Kidney (tissue), 14 donors: Measurements from ENCODE around the gene ALAS1. TPM values are rescaled to one million over a fixed set of nuclear protein-coding genes. Genes with fewer than 3 reads are reported as not detected.

Experiments used
- DNase-seq, 5 donors: peaks; one replicate each; pipeline ENCODE4 v3.0.0-alpha.2; 2013 to 2020
- FAIRE-seq: peaks from 2 replicates; lab custom pipeline; 2012; peaks lifted over from hg19 to GRCh38; lab: Jason Lieb, UNC
- H3K27ac ChIP-seq, 2 donors: one replicate each; pipeline ENCODE4 v1.7.0; 2013; ENCODE audit warnings: low read depth in 2 of 2, low read length in 2 of 2, inconsistent platforms in 1 of 2
- H3K27me3 ChIP-seq: one replicate; pipeline ENCODE4 v1.7.1; 2013; ENCODE audit warnings: low read length, inconsistent platforms; ENCODE audit not compliant: control insufficient read depth, insufficient read depth
- H3K36me3 ChIP-seq, 3 donors: one replicate each; pipeline versions ENCODE4 v1.7.0 to v1.7.1; 2013; ENCODE audit warnings: low read length in 3 of 3, control low read depth in 1 of 3, inconsistent platforms in 1 of 3; ENCODE audit not compliant: insufficient read depth in 3 of 3, control insufficient read depth in 2 of 3
- H3K4me1 ChIP-seq, 3 donors: one replicate each; pipeline versions ENCODE4 v1.7.0 to v1.7.1; 2013; ENCODE audit warnings: low read length in 3 of 3, inconsistent platforms in 1 of 3, low read depth in 1 of 3; ENCODE audit not compliant: control insufficient read depth in 2 of 3, insufficient read depth in 2 of 3
- H3K4me3 ChIP-seq, 3 donors: one replicate each; pipeline versions ENCODE4 v1.7.0 to v1.8.1; 2013; ENCODE audit warnings: low read length in 3 of 3, control low read depth in 1 of 3, inconsistent platforms in 1 of 3
- H3K9ac ChIP-seq, 3 donors: one replicate each; pipeline versions ENCODE4 v1.7.0 to v1.7.1; 2013; ENCODE audit warnings: low read length in 3 of 3, control low read depth in 1 of 3, inconsistent platforms in 1 of 3
- H3K9me3 ChIP-seq, 3 donors: one replicate each; pipeline versions ENCODE4 v1.7.0 to v1.7.1; 2013; ENCODE audit warnings: low read length in 3 of 3, control low read depth in 1 of 3, inconsistent platforms in 1 of 3; ENCODE audit not compliant: control insufficient read depth in 2 of 3, insufficient read depth in 1 of 3
- intact Hi-C: fragments of 100-400 bp; cut with DNase I; formaldehyde crosslinking; loops from one replicate; pipeline ENCODE4 v1.11.1; 2022
- polyA plus RNA-seq: library from polyadenylated mRNA; stranded (reverse); fragments of 350-450 nt; fragmentation: Illumina TruSeq; extraction: RNeasy Lipid Tissue Mini Kit (QIAGEN cat#74804); gene quantifications from one replicate; pipeline ENCODE4 v1.2.3, GENCODE V29; 2014; ENCODE audit warnings: low read depth, low replicate concordance; ENCODE audit not compliant: insufficient read depth
- total RNA-seq: library from RNA; stranded (reverse); fragmentation: NEBNext Ultra II Directional; extraction: Animal tissue kit (Norgen Biotek cat#: 25700); gene quantifications from one replicate; pipeline ENCODE4 v1.2.1, GENCODE V29; 2021
- TF ChIP-seq, protein P1 (sequence below): IDR thresholded peaks from 3 replicates; pipeline ENCODE4 v1.5.1; 2012; ENCODE audit warnings: mild to moderate bottlenecking, moderate library complexity, borderline replicate concordance; ENCODE audit not compliant: insufficient read depth; ENCODE audit errors: extremely low read depth
- donor health status: control.
- donor health status: control.
- donor health status: control.
- donor health status: control.
- donor health status: control.
- donor health status: DM: yes; HTN: yes; CAD: no.
- donor health status: Normal renal cell carcinoma (clear cell type).

The ALAS1 gene
- total and polyA plus RNA-seq, 2 donors from 2014 or later = 42.8 to 77.2 TPM

DNA sequence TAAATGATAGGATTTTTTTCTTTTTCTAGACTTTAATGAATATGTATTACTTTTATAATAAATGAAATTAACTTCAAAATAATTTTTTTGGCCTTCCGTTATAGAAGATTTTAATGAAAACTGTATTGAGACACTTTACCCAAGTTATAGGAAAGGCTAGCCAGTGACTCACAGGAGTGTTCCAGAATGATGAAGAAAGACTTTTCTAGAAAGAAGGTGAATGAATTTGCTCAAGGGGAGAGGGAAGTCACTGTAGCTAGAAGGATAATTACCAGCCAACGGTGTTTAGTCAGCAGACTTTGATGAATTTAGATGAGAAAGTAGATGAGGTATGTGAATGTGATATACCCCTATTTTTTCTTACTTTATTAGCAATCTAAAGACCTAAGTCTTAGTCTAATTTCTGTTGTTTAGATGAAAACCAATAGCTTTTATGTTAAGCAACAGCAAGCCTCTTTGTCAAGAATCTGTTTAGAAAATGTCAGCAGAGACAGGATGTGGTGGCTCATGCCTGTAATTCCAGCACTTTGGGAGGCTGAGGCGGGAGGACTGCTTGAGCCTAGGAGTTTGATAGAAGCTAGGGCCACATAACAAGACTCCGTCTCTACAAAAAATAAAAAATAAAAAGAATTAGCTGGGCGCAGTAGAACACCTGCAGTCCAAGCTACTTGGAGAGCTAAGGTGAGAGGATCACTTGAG, 3.2 kb downstream of the ALAS1 start:
- peak; percentile 23 for FAIRE-seq
- Histone ChIP-seq H3K36me3 (peaks cover 5 to 41% (median 39%) of the 10 kb centered on the region in 3 donors), H3K4me1 (peaks cover 3 to 18% (median 13%) of the 10 kb centered on the region in 3 donors), H3K27me3 (no peaks in the 10 kb centered on the region), H3K27ac (no peak overlapping the region), H3K9me3 (no peaks in the 10 kb centered on the region), H3K4me3 (no peak overlapping the region), H3K9ac (no peak overlapping the region)
- intact Hi-C loops = no loop called here
- no peak for DNase-seq
- TF ChIP-seq, protein P1, sequence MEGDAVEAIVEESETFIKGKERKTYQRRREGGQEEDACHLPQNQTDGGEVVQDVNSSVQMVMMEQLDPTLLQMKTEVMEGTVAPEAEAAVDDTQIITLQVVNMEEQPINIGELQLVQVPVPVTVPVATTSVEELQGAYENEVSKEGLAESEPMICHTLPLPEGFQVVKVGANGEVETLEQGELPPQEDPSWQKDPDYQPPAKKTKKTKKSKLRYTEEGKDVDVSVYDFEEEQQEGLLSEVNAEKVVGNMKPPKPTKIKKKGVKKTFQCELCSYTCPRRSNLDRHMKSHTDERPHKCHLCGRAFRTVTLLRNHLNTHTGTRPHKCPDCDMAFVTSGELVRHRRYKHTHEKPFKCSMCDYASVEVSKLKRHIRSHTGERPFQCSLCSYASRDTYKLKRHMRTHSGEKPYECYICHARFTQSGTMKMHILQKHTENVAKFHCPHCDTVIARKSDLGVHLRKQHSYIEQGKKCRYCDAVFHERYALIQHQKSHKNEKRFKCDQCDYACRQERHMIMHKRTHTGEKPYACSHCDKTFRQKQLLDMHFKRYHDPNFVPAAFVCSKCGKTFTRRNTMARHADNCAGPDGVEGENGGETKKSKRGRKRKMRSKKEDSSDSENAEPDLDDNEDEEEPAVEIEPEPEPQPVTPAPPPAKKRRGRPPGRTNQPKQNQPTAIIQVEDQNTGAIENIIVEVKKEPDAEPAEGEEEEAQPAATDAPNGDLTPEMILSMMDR = no peak

DNA sequence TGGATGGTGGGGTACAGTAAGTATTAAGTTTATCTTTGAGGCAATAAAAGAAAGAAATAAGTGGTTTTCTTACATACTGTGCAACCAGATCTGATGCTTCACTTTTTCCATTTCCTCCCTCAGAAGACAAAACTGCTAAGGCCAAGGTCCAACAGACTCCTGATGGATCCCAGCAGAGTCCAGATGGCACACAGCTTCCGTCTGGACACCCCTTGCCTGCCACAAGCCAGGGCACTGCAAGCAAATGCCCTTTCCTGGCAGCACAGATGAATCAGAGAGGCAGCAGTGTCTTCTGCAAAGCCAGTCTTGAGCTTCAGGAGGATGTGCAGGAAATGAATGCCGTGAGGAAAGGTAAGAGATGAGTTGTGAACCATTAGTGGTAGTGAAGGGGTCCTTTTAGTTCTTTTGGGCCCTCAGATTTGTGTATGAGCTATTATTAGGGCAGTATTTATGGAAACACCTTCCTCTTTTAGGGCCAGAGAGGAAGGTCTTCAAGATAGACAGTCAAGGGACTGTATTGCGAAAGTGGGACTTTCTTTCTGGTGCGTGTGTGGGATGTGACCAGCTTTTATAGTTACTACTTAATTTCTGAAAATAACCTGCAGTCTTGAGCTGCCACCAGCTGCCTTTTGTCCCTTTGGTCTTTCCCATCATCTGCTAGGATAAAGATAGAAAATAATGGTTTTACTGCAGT, 4.6 kb downstream of the ALAS1 start:
- Histone ChIP-seq H3K4me1 (peaks cover 0 to 13% (median 6%) of the 10 kb centered on the region in 3 donors), H3K4me3 (no peak overlapping the region), H3K9ac (no peak overlapping the region), H3K36me3 (peaks cover 10 to 49% (median 44%) of the 10 kb centered on the region in 3 donors), H3K27me3 (no peaks in the 10 kb centered on the region), H3K9me3 (no peaks in the 10 kb centered on the region), H3K27ac (no peak overlapping the region)
- no peak for DNase-seq
- TF ChIP-seq, protein P1 = no peak
- FAIRE-seq = no peak
- intact Hi-C loops = no loop called here

DNA sequence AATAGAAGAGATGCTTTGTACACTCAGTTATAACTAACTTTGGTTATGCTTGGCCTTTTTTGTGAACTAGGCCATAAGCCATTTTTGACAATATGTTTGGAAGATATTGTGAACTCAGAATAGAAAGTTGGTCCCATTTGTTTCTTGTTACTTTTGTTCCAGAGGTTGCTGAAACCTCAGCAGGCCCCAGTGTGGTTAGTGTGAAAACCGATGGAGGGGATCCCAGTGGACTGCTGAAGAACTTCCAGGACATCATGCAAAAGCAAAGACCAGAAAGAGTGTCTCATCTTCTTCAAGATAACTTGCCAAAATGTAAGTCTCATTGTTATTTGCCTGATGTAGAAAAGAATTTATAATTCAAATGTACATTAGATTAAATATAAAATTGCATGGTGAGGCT, 5.7 kb downstream of the ALAS1 start:
- DNase-seq (no peak), FAIRE-seq (no peak)
- Histone ChIP-seq H3K9me3 (no peaks in the 10 kb centered on the region), H3K27me3 (no peaks in the 10 kb centered on the region), H3K4me3 (no peak overlapping the region), H3K27ac (no peak overlapping the region), H3K36me3 (peaks cover 18 to 61% (median 55%) of the 10 kb centered on the region in 3 donors), H3K9ac (no peak overlapping the region), H3K4me1 (peaks cover 0 to 8% (median 2%) of the 10 kb centered on the region in 3 donors)
- intact Hi-C loops = no loop called here
- TF ChIP-seq, protein P1 = no peak
